Omental fat pad (tissue), 4 donors: ENCODE measurements around the gene THSD7B. TPM values are rescaled to one million over a fixed set of nuclear protein-coding genes. Genes with fewer than 3 reads are reported as not detected.
"Not testable (repeated sequence)": the region's sequence is repeated elsewhere in the genome, so short reads cannot be mapped to it uniquely, and the experiment has no call there.

Experiments
- ATAC-seq: fragments of 150-250 bp; one replicate; pipeline ENCODE4 v1.9.1; 2016; ENCODE audit warnings: mild to moderate bottlenecking, moderate library complexity; ENCODE audit not compliant: low FRiP score
- DNase-seq: peaks from one replicate; pipeline ENCODE4 v3.0.0-alpha.2; 2019; ENCODE audit warnings: low spot score
- total RNA-seq, 4 donors: library from RNA; depleted of rRNA; stranded (reverse); fragments of >200 nt; gene quantifications; one replicate each; pipeline ENCODE4 v1.1.0, GENCODE V29; 2016
- TF ChIP-seq, protein P1 (sequence below), 3 donors: fragments of 450-650 bp; IDR thresholded peaks; one replicate each; pipeline ENCODE4 v1.5.1; 2016 to 2017; ENCODE audit warnings: antibody characterized with exemption in 3 of 3, mild to moderate bottlenecking in 3 of 3, moderate library complexity in 2 of 3

Gene THSD7B
- total RNA-seq, 4 donors from 2014 or later, result 0.74 to 12.9 (median 2.5) TPM

GRCh38 chr2:137689549-137689948, 924.2 kb downstream of the THSD7B start:
- DNase-seq, result no peak

GRCh38 chr2:137693534-137693933, 928.2 kb downstream of the THSD7B start:
- TF ChIP-seq, protein P1, sequence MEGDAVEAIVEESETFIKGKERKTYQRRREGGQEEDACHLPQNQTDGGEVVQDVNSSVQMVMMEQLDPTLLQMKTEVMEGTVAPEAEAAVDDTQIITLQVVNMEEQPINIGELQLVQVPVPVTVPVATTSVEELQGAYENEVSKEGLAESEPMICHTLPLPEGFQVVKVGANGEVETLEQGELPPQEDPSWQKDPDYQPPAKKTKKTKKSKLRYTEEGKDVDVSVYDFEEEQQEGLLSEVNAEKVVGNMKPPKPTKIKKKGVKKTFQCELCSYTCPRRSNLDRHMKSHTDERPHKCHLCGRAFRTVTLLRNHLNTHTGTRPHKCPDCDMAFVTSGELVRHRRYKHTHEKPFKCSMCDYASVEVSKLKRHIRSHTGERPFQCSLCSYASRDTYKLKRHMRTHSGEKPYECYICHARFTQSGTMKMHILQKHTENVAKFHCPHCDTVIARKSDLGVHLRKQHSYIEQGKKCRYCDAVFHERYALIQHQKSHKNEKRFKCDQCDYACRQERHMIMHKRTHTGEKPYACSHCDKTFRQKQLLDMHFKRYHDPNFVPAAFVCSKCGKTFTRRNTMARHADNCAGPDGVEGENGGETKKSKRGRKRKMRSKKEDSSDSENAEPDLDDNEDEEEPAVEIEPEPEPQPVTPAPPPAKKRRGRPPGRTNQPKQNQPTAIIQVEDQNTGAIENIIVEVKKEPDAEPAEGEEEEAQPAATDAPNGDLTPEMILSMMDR (IDR thresholded peaks at IDR 0.05), result no peak
- ATAC-seq (no peak), DNase-seq (no peak)

More at GRCh38 chr2:137689549-137689948, 924.2 kb downstream of the THSD7B start:
- no peak for ATAC-seq
- TF ChIP-seq, protein P1 (IDR thresholded peaks at IDR 0.05), result no peak

GRCh38 chr2:137696916-137697315, 931.6 kb downstream of the THSD7B start:
- TF ChIP-seq, protein P1 (IDR thresholded peaks at IDR 0.05), result no peak
- ATAC-seq (no peak), DNase-seq (no peak)

- not testable (repeated sequence) for DNase-seq, ATAC-seq
Observed at GRCh38 chr2:137700250-137700649, 934.9 kb downstream of the THSD7B start.

GRCh38 chr2:137700681-137701080, 935.3 kb downstream of the THSD7B start:
- TF ChIP-seq, protein P1 (IDR thresholded peaks at IDR 0.05), result no peak
- DNase-seq, result no peak
- ATAC-seq, result no peak

DNA sequence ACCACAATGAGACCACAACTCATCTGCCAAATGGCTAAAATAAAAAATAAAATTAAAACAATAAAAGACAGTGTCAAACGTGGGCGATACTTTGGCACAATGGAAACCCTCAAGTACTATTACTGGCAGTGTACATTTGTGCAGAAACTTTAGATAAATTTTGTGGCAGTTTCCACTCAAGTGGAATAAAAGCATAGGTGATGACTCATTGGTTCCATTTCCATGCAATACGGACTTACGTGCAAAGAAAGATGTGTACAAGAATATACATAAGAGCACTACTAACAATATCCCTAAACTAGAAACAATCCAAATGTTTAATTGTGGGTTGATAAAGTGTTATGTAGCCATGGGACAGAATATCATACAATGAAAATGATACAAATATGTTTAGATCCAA, 940.0 kb downstream of the THSD7B start:
- DNase-seq (no peak), ATAC-seq (no peak)
- TF ChIP-seq, protein P1 (IDR thresholded peaks at IDR 0.05), result no peak

GRCh38 chr2:137706786-137707613, 941.7 kb downstream of the THSD7B start:
- TF ChIP-seq, protein P1 (IDR thresholded peaks at IDR 0.05), result no peak
- ATAC-seq (no peak), DNase-seq (no peak)
